GM12878 (cell line): ENCODE measurements around the gene KLF8. TPM values are rescaled to one million over a fixed set of nuclear protein-coding genes. Genes with fewer than 3 reads are reported as not detected.
A peak's percentile ranks its signal among the peaks of the same experiment; 100 is the strongest.

ENCODE experiments used
- ATAC-seq: fragments of 200-7000 bp; cut with Tn5 transposase; 3 replicates; pipeline ENCODE4 v1.9.1; 2020; ENCODE audit warnings: mild to moderate bottlenecking, moderate library complexity
- BruUV-seq: library from RNA; stranded (reverse); fragments of 400-500 nt; replicated peaks from 2 replicates; lab custom pipeline; 2021; lab: Mats Ljungman, UMichigan
- CTCF ChIA-PET: fragments of 300-600 bp; sonication (Branson Sonifier 250); formaldehyde crosslinking; extraction: SDS; loops from one replicate; lab custom pipeline; 2021; ENCODE audit warnings: inconsistent platforms; lab: Yijun Ruan, JAX
- POLR2A ChIA-PET: fragments of 350-600 bp; formaldehyde crosslinking; extraction: SDS; loops from one replicate; lab custom pipeline; 2021; ENCODE audit warnings: inconsistent platforms; lab: Charles Lee
- RAD21 ChIA-PET: fragments of 300-600 bp; sonication (Branson Sonifier 250); formaldehyde crosslinking; loops from one replicate; lab custom pipeline; 2023; ENCODE audit warnings: antibody characterized with exemption; ENCODE audit not compliant: unreplicated experiment; lab: Charles Lee
- SMC1A ChIA-PET: fragments of 300-600 bp; sonication (Branson Sonifier 250); formaldehyde crosslinking; loops from one replicate; lab custom pipeline; 2023; ENCODE audit not compliant: unreplicated experiment, uncharacterized antibody; lab: Charles Lee
- DNase-seq: peaks from one replicate; pipeline ENCODE4 v3.0.0-alpha.2; 2011; ENCODE audit warnings: low read depth, low spot score
- FAIRE-seq: peaks from 3 replicates; lab custom pipeline; 2011; peaks lifted over from hg19 to GRCh38; lab: Jason Lieb, UNC
- H2AFZ ChIP-seq: 2 replicates; pipeline ENCODE4 v1.6.0; 2011; ENCODE audit warnings: low read depth, low read length, control low read depth; ENCODE audit not compliant: control insufficient read depth
- H3K27ac ChIP-seq: 2 replicates; pipeline ENCODE4 v1.5.1; 2011; ENCODE audit warnings: control low read depth; ENCODE audit not compliant: control insufficient read depth, insufficient read depth
- H3K27me3 ChIP-seq, 2 experiments: replicated peaks in 1 of 2; 2 replicates each; pipeline versions ENCODE4 v1.6.0 to v1.6.1; 2011; ENCODE audit warnings: low read length in 1 of 2; ENCODE audit not compliant: control insufficient read depth in 2 of 2, insufficient read depth in 2 of 2
- H3K36me3 ChIP-seq, 2 experiments: 2 replicates each; pipeline ENCODE4 v1.5.1; 2011; ENCODE audit warnings: low read length in 1 of 2; ENCODE audit not compliant: control insufficient read depth in 2 of 2, insufficient read depth in 2 of 2
- H3K4me1 ChIP-seq: 2 replicates; pipeline ENCODE4 v1.6.1; 2011; ENCODE audit warnings: mild to moderate bottlenecking, low read length, moderate library complexity, mixed read lengths; ENCODE audit not compliant: control insufficient read depth, insufficient read depth
- H3K4me2 ChIP-seq: 2 replicates; pipeline ENCODE4 v1.6.0; 2011; ENCODE audit warnings: control low read depth; ENCODE audit not compliant: control insufficient read depth, insufficient read depth
- H3K4me3 ChIP-seq: fragments of 200-600 bp; sonication (generic); 2 replicates; pipeline ENCODE4 v1.5.1; 2016
- H3K79me2 ChIP-seq: 2 replicates; pipeline ENCODE4 v1.6.0; 2011; ENCODE audit warnings: low read length; ENCODE audit not compliant: control insufficient read depth, insufficient read depth
- H3K9ac ChIP-seq: 2 replicates; pipeline ENCODE4 v1.8.0; 2011; ENCODE audit warnings: low read length, control low read depth, mixed read lengths; ENCODE audit not compliant: control insufficient read depth, insufficient read depth
- H3K9me3 ChIP-seq: replicated peaks from 3 replicates; pipeline ENCODE4 v1.5.1; 2011; ENCODE audit warnings: mild to moderate bottlenecking, low read length; ENCODE audit not compliant: control insufficient read depth, insufficient read depth
- H4K20me1 ChIP-seq: 2 replicates; pipeline ENCODE4 v1.6.0; 2011; ENCODE audit not compliant: control insufficient read depth, insufficient read depth
- BMI1 ChIP-seq: fragments of 450-650 bp; IDR thresholded peaks from 2 replicates; pipeline ENCODE4 v1.6.1; 2016; ENCODE audit warnings: mild to moderate bottlenecking, moderate library complexity, borderline replicate concordance
- CBX5 ChIP-seq: sonication (generic); IDR thresholded peaks from 2 replicates; pipeline ENCODE4 v1.6.1; 2016; ENCODE audit warnings: low read depth, moderate library complexity, mild to moderate bottlenecking, inconsistent platforms
- CTCF ChIP-seq, 3 experiments: IDR thresholded peaks in 2 of 3; conservative IDR thresholded peaks in 1 of 3; 2 replicates each; pipeline ENCODE4 v1.5.1; 2011; ENCODE audit warnings: low read depth in 3 of 3, low read length in 3 of 3, mild to moderate bottlenecking in 3 of 3, control low read depth in 2 of 3, moderate library complexity in 2 of 3, inconsistent platforms in 1 of 3, mixed read lengths in 1 of 3; ENCODE audit not compliant: control insufficient read depth in 2 of 3, insufficient read depth in 1 of 3; ENCODE audit errors: extremely low read depth in 1 of 3
- FOXK2 ChIP-seq: fragments of 450-650 bp; IDR thresholded peaks from 2 replicates; pipeline ENCODE4 v1.6.1; 2017; ENCODE audit warnings: mild to moderate bottlenecking, moderate library complexity
- MAX ChIP-seq: IDR thresholded peaks from 2 replicates; pipeline ENCODE4 v1.6.1; 2012; ENCODE audit warnings: low read depth, low read length, improper control_type of control experiment
- MTA2 ChIP-seq: fragments of 450-650 bp; IDR thresholded peaks from 2 replicates; pipeline ENCODE4 v1.6.1; 2016; ENCODE audit warnings: low read depth, mild to moderate bottlenecking, moderate library complexity
- MXI1 ChIP-seq: fragments of 150-350 bp; IDR thresholded peaks from 2 replicates; pipeline ENCODE4 v1.6.1; 2011; ENCODE audit warnings: low read depth, mild to moderate bottlenecking, inconsistent platforms, low read length, improper control_type of control experiment
- NFXL1 ChIP-seq: fragments of 450-650 bp; IDR thresholded peaks from 2 replicates; pipeline ENCODE4 v1.6.1; 2017; ENCODE audit warnings: antibody characterized with exemption, mild to moderate bottlenecking, borderline replicate concordance
- PAX8 ChIP-seq: fragments of 450-650 bp; IDR thresholded peaks from 2 replicates; pipeline ENCODE4 v1.6.1; 2017; ENCODE audit warnings: mild to moderate bottlenecking, moderate library complexity
- POLR2AphosphoS2 ChIP-seq: IDR thresholded peaks from 2 replicates; pipeline ENCODE4 v1.6.1; 2011; ENCODE audit warnings: low read depth, mild to moderate bottlenecking, low read length, improper control_type of control experiment, moderate library complexity
- SMARCA5 ChIP-seq: fragments of 450-650 bp; IDR thresholded peaks from 2 replicates; pipeline ENCODE4 v1.6.1; 2017; ENCODE audit warnings: mild to moderate bottlenecking
- SMC3 ChIP-seq: IDR thresholded peaks from 2 replicates; pipeline ENCODE4 v1.6.1; 2011; ENCODE audit warnings: low read length, improper control_type of control experiment, borderline replicate concordance
- SPI1 ChIP-seq: IDR thresholded peaks from 2 replicates; pipeline ENCODE4 v1.6.1; 2011; ENCODE audit warnings: low read depth, mild to moderate bottlenecking, low read length, moderate library complexity, borderline replicate concordance; ENCODE audit not compliant: insufficient read depth
- TARDBP ChIP-seq: IDR thresholded peaks from 2 replicates; pipeline ENCODE4 v1.6.1; 2016; ENCODE audit warnings: borderline replicate concordance
- USF2 ChIP-seq: IDR thresholded peaks from 2 replicates; pipeline ENCODE4 v1.6.1; 2011; ENCODE audit warnings: low read depth, low read length, improper control_type of control experiment, borderline replicate concordance
- YY1 ChIP-seq: IDR thresholded peaks from 2 replicates; pipeline ENCODE4 v1.6.1; 2011; ENCODE audit warnings: low read depth, mild to moderate bottlenecking, low read length
- ZNF274 ChIP-seq: IDR thresholded peaks from one replicate; pipeline ENCODE4 v1.8.0; 2011; ENCODE audit not compliant: insufficient read length, insufficient read depth
- in situ Hi-C: fragments of 300-500 bp; cut with MboI; formaldehyde crosslinking; loops from 9 replicates; pipeline ENCODE4 v1.14.3; 2018; ENCODE audit warnings: mixed read lengths
- intact Hi-C: fragments of 100-400 bp; cut with micrococcal nuclease; formaldehyde crosslinking; loops from one replicate; pipeline ENCODE4 v1.14.2; 2022; ENCODE audit not compliant: unreplicated experiment
- polyA plus RNA-seq, 11 experiments: library from polyadenylated mRNA; depleted of rRNA in 4 of 11; unstranded in 6 of 11; stranded (reverse) in 5 of 11; fragments of >200 nt; fragmentation: Nextera tagmentation in 4 of 11; fragmentation: Illumina TruSeq in 1 of 11; extraction: Ambion mirVana in 4 of 11; extraction: Trizol in 1 of 11; gene quantifications; 1 replicate in 1 of 11; 2 replicates in 10 of 11; pipeline versions ENCODE4 v1.2.1 to v1.2.3, GENCODE V29; 2011 to 2016; ENCODE audit warnings: inconsistent platforms in 2 of 11, missing spikeins in 2 of 11, low read depth in 1 of 11
- total RNA-seq, 4 experiments: library from RNA; depleted of rRNA in 3 of 4; stranded (reverse); fragments of >200 nt in 3 of 4; fragmentation: Illumina TruSeq in 1 of 4; extraction: Trizol in 1 of 4; gene quantifications; 2 replicates each; pipeline versions ENCODE4 v1.2.1 to v1.2.3, GENCODE V29; 2013 to 2021
- TF ChIP-seq, protein P1 (sequence below): fragments of 450-650 bp; IDR thresholded peaks from 2 replicates; pipeline ENCODE4 v1.6.1; 2017; ENCODE audit warnings: mild to moderate bottlenecking, moderate library complexity

The KLF8 gene
- total and polyA plus RNA-seq, 10 of the 15 experiments (the other 5 are each of a cell fraction or from before 2014, with no cell fraction given), result 0.31 to 27.3 (median 0.99) TPM

DNA sequence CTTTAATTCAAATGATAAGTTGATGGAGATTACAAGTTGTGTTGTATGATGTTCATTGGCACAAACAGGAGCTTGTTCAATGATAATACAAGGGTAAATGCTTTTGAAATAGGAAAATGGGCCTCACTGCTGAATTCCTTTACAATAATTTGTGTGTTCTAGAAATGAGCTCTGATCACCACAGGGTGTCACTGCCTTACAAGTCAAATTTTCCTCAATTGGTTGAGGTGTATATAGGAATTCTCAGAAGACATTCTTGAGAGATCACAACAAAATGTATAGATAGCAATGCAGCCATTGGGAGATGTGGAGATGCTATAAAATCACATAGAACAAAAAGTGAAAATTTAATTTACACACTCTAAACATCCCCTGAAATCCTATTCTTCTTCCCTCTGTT, 49.6 kb downstream of the KLF8 start:
- Histone ChIP-seq H3K27me3 (no peaks in the 10 kb centered on the region), H3K4me1 (no peaks in the 10 kb centered on the region), H3K9me3 (no peaks in the 10 kb centered on the region), H4K20me1 (no peaks in the 10 kb centered on the region), H3K36me3 (no peaks in the 10 kb centered on the region; a peak in 1 of 4 replicates), H3K79me2 (no peaks in the 10 kb centered on the region), H3K27ac (no peak overlapping the region), H3K4me3 (no peak overlapping the region), H2AFZ (no peak overlapping the region), H3K9ac (no peak overlapping the region), H3K4me2 (no peak overlapping the region)
- FAIRE-seq (no peak), DNase-seq (no peak), ATAC-seq (no peak)
- CTCF ChIA-PET, result interaction anchor here (1.2 to 3.6 kb wide), 3 partner anchors 18 to 446 kb away, joined by 3 to 36 read pairs (median 4); partner anchors contain the start of gene NBDY
- SMC1A ChIA-PET, result interaction anchor here (0.6 to 2.5 kb wide), 4 partner anchors 395 to 452 kb away, joined by 3 to 12 read pairs (median 6); no protein-coding TSS in a partner anchor
- POLR2A ChIA-PET, result no interaction called here
- in situ Hi-C loops, result loop anchor here (10.0 to 25.0 kb wide), 2 partner anchors 433 to 706 kb away; partner anchors contain the start of gene SPIN3
- BruUV-seq, result no TSS peak
- intact Hi-C loops, result loop anchor here (2.0 to 10.0 kb wide), 2 partner anchors 283 to 445 kb away; partner anchors contain the start of gene UBQLN2
- RAD21 ChIA-PET, result interaction anchor here (1.0 to 1.6 kb wide), 3 partner anchors 445 to 449 kb away, joined by 4 to 10 read pairs (median 7); no protein-coding TSS in a partner anchor
- TF ChIP-seq ZNF274 (no peak), MTA2 (no peak), CBX5 (no peak), MXI1 (no peak), FOXK2 (no peak), SMC3 (peak; percentile 36; the same call in 1 of the 2 replicates), SPI1 (no peak), MAX (no peak), SMARCA5 (no peak), POLR2AphosphoS2 (no peak), USF2 (no peak), PAX8 (no peak), TARDBP (no peak), CTCF (IDR thresholded peaks at IDR 0.05 in 2 of 3, conservative IDR thresholded peaks at IDR 0.05 in 1 of 3; ENCODE audit: control insufficient read depth in 2 of 3, extremely low read depth in 1 of 3, insufficient read depth in 1 of 3, low read depth in 3 of 3, low read length in 3 of 3) (peak; percentile 15 to 37 (median 19); a peak in 2 of 6 replicates), NFXL1 (no peak), BMI1 (no peak), YY1 (no peak)
- TF ChIP-seq, protein P1, sequence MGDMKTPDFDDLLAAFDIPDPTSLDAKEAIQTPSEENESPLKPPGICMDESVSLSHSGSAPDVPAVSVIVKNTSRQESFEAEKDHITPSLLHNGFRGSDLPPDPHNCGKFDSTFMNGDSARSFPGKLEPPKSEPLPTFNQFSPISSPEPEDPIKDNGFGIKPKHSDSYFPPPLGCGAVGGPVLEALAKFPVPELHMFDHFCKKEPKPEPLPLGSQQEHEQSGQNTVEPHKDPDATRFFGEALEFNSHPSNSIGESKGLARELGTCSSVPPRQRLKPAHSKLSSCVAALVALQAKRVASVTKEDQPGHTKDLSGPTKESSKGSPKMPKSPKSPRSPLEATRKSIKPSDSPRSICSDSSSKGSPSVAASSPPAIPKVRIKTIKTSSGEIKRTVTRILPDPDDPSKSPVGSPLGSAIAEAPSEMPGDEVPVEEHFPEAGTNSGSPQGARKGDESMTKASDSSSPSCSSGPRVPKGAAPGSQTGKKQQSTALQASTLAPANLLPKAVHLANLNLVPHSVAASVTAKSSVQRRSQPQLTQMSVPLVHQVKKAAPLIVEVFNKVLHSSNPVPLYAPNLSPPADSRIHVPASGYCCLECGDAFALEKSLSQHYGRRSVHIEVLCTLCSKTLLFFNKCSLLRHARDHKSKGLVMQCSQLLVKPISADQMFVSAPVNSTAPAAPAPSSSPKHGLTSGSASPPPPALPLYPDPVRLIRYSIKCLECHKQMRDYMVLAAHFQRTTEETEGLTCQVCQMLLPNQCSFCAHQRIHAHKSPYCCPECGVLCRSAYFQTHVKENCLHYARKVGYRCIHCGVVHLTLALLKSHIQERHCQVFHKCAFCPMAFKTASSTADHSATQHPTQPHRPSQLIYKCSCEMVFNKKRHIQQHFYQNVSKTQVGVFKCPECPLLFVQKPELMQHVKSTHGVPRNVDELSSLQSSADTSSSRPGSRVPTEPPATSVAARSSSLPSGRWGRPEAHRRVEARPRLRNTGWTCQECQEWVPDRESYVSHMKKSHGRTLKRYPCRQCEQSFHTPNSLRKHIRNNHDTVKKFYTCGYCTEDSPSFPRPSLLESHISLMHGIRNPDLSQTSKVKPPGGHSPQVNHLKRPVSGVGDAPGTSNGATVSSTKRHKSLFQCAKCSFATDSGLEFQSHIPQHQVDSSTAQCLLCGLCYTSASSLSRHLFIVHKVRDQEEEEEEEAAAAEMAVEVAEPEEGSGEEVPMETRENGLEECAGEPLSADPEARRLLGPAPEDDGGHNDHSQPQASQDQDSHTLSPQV, result no peak
